Mesothelial cell of epicardium (in vitro differentiated cells): ENCODE measurements around the gene ANO10. TPM values are rescaled to one million over a fixed set of nuclear protein-coding genes. Genes with fewer than 3 reads are reported as not detected.

Source experiments
- DNase-seq, 2 experiments: peaks; one replicate each; pipeline ENCODE4 v3.0.0; 2021; ENCODE audit warnings: low spot score in 2 of 2; ENCODE audit not compliant: unreplicated experiment in 2 of 2
- H3K27ac Mint-ChIP-seq: 2 replicates; pipeline ENCODE4 v1.8.0; 2021; ENCODE audit warnings: mixed read lengths
- H3K27me3 Mint-ChIP-seq: 2 replicates; pipeline ENCODE4 v1.8.0; 2021; ENCODE audit warnings: low read depth, mixed read lengths
- H3K36me3 Mint-ChIP-seq: 2 replicates; pipeline ENCODE4 v1.8.0; 2021; ENCODE audit warnings: mixed read lengths
- H3K4me1 Mint-ChIP-seq: 2 replicates; pipeline ENCODE4 v1.8.0; 2021; ENCODE audit warnings: mixed read lengths
- H3K4me3 Mint-ChIP-seq: 2 replicates; pipeline ENCODE4 v1.8.0; 2021; ENCODE audit warnings: mild to moderate bottlenecking, moderate library complexity, mixed read lengths
- H3K9me3 Mint-ChIP-seq: 2 replicates; pipeline ENCODE4 v1.8.0; 2021; ENCODE audit warnings: mixed read lengths
- CTCF ChIP-seq: fragments of 200-600 bp; sonication (generic); IDR thresholded peaks from one replicate; pipeline ENCODE4 v1.5.0; 2021; ENCODE audit warnings: antibody characterized with exemption; ENCODE audit not compliant: unreplicated experiment
- total RNA-seq: library from RNA; stranded (reverse); gene quantifications from 3 replicates; pipeline ENCODE4 v1.2.1, GENCODE V29; 2021

Gene ANO10
- total RNA-seq, 1 donor from 2014 or later = 29.8 TPM

DNA sequence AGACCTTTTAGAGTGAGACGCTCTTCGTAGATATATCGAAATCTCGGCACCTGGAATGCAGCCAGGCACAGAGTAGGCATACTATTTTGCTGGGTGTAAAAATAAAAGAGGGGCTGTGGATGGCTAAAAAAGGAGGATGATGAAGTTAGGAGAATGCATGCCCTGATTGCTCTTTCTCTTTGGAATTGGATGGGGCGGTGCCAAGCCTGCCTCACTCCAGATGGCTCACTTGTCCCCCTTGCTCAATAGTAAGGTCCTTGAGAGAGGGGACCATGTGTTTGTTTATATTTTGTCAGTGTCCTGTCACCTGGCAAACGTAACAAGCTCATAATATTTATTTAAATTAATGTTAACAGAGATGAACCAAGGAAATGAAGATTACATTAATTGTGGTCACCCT is 302.4 kb downstream of the ANO10 start:
- Mint-ChIP-seq H3K36me3 (peaks cover 11% of the 10 kb centered on the region), H3K27ac (no peak overlapping the region), H3K4me3 (no peak overlapping the region), H3K4me1 (no peaks in the 10 kb centered on the region), H3K9me3 (peaks cover 4% of the 10 kb centered on the region), H3K27me3 (no peaks in the 10 kb centered on the region)
- DNase-seq = no peak
- TF ChIP-seq CTCF = no peak

- TF ChIP-seq CTCF = no peak
- H3K4me1 Mint-ChIP-seq = no peaks in the 10 kb centered on the region
- no peak for DNase-seq
Observed at GRCh38 chr3:43317461-43318316, 304.1 kb downstream of the ANO10 start.

GRCh38 chr3:43316783-43317460 is 304.9 kb downstream of the ANO10 start:
- Mint-ChIP-seq H3K4me1 (no peaks in the 10 kb centered on the region), H3K36me3 (peaks cover 9% of the 10 kb centered on the region), H3K4me3 (no peak overlapping the region), H3K9me3 (peaks cover 5% of the 10 kb centered on the region), H3K27ac (no peak overlapping the region), H3K27me3 (no peaks in the 10 kb centered on the region)
- DNase-seq = no peak
- TF ChIP-seq CTCF = no peak

More at GRCh38 chr3:43317461-43318316, 304.1 kb downstream of the ANO10 start:
- H3K9me3 Mint-ChIP-seq = peaks cover 2% of the 10 kb centered on the region
- peaks cover 11% of the 10 kb centered on the region for H3K36me3 Mint-ChIP-seq
- no peaks in the 10 kb centered on the region for H3K27me3 Mint-ChIP-seq
- H3K27ac Mint-ChIP-seq = no peak overlapping the region
- no peak overlapping the region for H3K4me3 Mint-ChIP-seq

Other genes with a start within 250 kb of the ANO10 start
- 8.0 to 9.5 TPM (median 8.4 TPM) in 3 replicates for gene ABHD5, start 68.9 kb upstream of the ANO10 start, total RNA-seq